OCI-LY3 (cell line): ENCODE data around the gene ACTA1.
"Not testable (repeated sequence)": the region's sequence is repeated elsewhere in the genome, so short reads cannot be mapped to it uniquely, and the experiment has no call there.

Experiments
- H2AFZ ChIP-seq: fragments of 200-600, 300-600 bp; shearing (Covaris generic); 2 replicates; pipeline ENCODE4 v1.6.0; 2014; ENCODE audit warnings: antibody characterized with exemption, low read depth, low read length
- H3K27ac ChIP-seq: fragments of 200-600, 300-600 bp; sonication (generic); 2 replicates; pipeline ENCODE4 v1.5.1; 2014; ENCODE audit warnings: mild to moderate bottlenecking, low read length, moderate library complexity, mixed read lengths
- H3K27me3 ChIP-seq: fragments of 200-600, 300-600 bp; sonication (generic); 2 replicates; pipeline ENCODE4 v1.6.1; 2014; ENCODE audit warnings: low read depth, low read length, mixed read lengths
- H3K36me3 ChIP-seq: fragments of 200-600, 300-600 bp; sonication (generic); replicated peaks from 2 replicates; pipeline ENCODE3; 2014; ENCODE audit warnings: low read depth, low read length, mixed read lengths
- H3K4me1 ChIP-seq: fragments of 300-600, 200-600 bp; sonication (generic); 2 replicates; pipeline ENCODE4 v1.6.1; 2014; ENCODE audit warnings: low read length, mixed read lengths
- H3K4me2 ChIP-seq: fragments of 200-600, 300-600 bp; sonication (generic); 2 replicates; pipeline ENCODE4 v1.6.1; 2014; ENCODE audit warnings: low read length, mixed read lengths
- H3K4me3 ChIP-seq: fragments of 300-600, 200-600 bp; sonication (generic); 2 replicates; pipeline ENCODE4 v1.5.1; 2014; ENCODE audit warnings: antibody characterized with exemption, mild to moderate bottlenecking, low read length, moderate library complexity
- H3K79me2 ChIP-seq: fragments of 300-600, 200-600 bp; shearing (Covaris generic); 2 replicates; pipeline ENCODE4 v1.6.1; 2014; ENCODE audit warnings: mild to moderate bottlenecking, low read length, mixed read lengths
- H3K9ac ChIP-seq: fragments of 300-600, 200-600 bp; shearing (Covaris generic); 2 replicates; pipeline ENCODE4 v1.6.0; 2014; ENCODE audit warnings: mild to moderate bottlenecking, low read length, moderate library complexity
- H3K9me3 ChIP-seq: fragments of 200-600, 300-600 bp; shearing (Covaris generic); 2 replicates; pipeline ENCODE4 v1.6.1; 2014; ENCODE audit warnings: low read length, mixed read lengths; ENCODE audit not compliant: insufficient read depth
- H4K20me1 ChIP-seq: fragments of 200-600, 300-600 bp; sonication (generic); 2 replicates; pipeline ENCODE4 v1.6.1; 2016; ENCODE audit warnings: low read length, mixed read lengths; ENCODE audit not compliant: insufficient read depth
- EZH2phosphoT487 ChIP-seq: fragments of 200-600 bp; shearing (Covaris generic); IDR thresholded peaks from 2 replicates; pipeline ENCODE4 v1.6.1; 2018; ENCODE audit warnings: antibody characterized with exemption, mixed run types, low read depth
- TF ChIP-seq, protein P1 (sequence below): fragments of 200-600, 300-600 bp; sonication (generic); IDR thresholded peaks from 2 replicates; pipeline ENCODE4 v1.5.1; 2014; ENCODE audit warnings: antibody characterized with exemption, low read length, low read depth

The ACTA1 gene

GRCh38 chr1:229427572-229427971 lies 6.3 kb downstream of the ACTA1 start:
- peaks cover 7% of the 10 kb centered on the region; the same call in 1 of the 2 replicates for H3K9me3 ChIP-seq
- H3K27me3 ChIP-seq, result peaks cover 44% of the 10 kb centered on the region
- H2AFZ ChIP-seq, result no peak overlapping the region
- peaks cover 5% of the 10 kb centered on the region for H3K36me3 ChIP-seq
- H3K4me3 ChIP-seq, result no peak overlapping the region
- no peak overlapping the region for H3K27ac ChIP-seq
- H4K20me1 ChIP-seq, result no peaks in the 10 kb centered on the region
- TF ChIP-seq, protein P1, sequence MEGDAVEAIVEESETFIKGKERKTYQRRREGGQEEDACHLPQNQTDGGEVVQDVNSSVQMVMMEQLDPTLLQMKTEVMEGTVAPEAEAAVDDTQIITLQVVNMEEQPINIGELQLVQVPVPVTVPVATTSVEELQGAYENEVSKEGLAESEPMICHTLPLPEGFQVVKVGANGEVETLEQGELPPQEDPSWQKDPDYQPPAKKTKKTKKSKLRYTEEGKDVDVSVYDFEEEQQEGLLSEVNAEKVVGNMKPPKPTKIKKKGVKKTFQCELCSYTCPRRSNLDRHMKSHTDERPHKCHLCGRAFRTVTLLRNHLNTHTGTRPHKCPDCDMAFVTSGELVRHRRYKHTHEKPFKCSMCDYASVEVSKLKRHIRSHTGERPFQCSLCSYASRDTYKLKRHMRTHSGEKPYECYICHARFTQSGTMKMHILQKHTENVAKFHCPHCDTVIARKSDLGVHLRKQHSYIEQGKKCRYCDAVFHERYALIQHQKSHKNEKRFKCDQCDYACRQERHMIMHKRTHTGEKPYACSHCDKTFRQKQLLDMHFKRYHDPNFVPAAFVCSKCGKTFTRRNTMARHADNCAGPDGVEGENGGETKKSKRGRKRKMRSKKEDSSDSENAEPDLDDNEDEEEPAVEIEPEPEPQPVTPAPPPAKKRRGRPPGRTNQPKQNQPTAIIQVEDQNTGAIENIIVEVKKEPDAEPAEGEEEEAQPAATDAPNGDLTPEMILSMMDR, result no peak
- no peak for TF ChIP-seq EZH2phosphoT487
- H3K4me2 ChIP-seq, result no peak overlapping the region
- H3K79me2 ChIP-seq, result no peaks in the 10 kb centered on the region
- H3K4me1 ChIP-seq, result peaks cover 23% of the 10 kb centered on the region
- no peak overlapping the region for H3K9ac ChIP-seq

DNA sequence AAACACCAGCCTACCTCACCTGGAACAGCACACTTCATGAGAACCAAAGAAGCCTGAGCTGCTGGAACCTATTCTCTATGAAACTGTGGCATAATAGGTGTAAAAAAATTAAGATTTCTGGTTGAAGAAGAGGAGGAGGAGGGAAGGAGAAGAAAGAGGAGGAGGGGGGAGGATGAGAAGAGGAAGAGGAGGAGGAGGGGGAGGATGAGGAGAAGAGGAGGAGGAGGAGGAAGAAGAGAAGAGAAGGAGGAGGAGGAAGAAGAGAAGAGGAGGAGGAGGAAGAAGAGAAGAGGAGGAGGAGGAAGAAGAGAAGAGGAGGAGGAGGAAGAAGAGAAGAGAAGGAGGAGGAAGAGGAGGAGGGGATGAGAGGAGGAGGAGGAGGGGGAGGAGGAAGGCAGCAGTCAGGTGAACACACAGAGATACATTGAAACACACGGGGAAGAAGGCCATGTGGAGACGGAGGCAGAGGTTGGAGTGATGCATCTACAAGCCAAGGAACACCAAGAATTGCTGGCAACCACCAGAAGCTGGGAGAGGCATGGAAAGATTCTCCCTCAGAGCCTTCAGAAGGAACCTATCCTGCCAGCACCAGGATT lies 8.2 kb downstream of the ACTA1 start:
- H3K36me3 ChIP-seq, result peaks cover 5% of the 10 kb centered on the region
- H3K9ac ChIP-seq, result no peak overlapping the region
- no peak overlapping the region for H3K4me3 ChIP-seq
- no peaks in the 10 kb centered on the region for H4K20me1 ChIP-seq
- H3K27me3 ChIP-seq, result peaks cover 44% of the 10 kb centered on the region
- no peaks in the 10 kb centered on the region for H3K79me2 ChIP-seq
- TF ChIP-seq, protein P1, result no peak
- TF ChIP-seq EZH2phosphoT487, result no peak
- H3K9me3 ChIP-seq, result peaks cover 7% of the 10 kb centered on the region; the same call in 1 of the 2 replicates
- no peak overlapping the region for H3K4me2 ChIP-seq
- no peak overlapping the region for H3K27ac ChIP-seq
- peaks cover 23% of the 10 kb centered on the region for H3K4me1 ChIP-seq
- H2AFZ ChIP-seq, result no peak overlapping the region

DNA sequence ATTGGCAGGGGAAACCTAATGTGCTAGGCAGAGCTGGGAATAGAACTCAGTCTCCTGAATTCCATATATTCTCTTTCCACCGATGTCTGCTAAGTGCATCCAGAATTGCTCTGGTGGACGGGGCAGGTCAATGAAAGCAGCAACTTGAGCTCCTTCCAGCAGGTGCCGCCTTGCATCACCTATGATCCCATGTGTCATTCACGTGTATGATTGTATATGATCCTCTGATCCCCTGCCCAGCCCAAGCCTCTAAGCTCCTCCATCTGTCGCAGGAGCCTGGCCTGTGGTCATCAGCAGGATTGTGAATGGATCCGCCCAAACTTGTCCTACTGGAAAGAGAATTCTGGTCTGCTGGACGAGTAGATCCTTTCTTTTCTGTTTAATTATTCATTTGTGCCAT lies 13.1 kb downstream of the ACTA1 start:
- no peak overlapping the region for H3K9ac ChIP-seq
- H3K4me3 ChIP-seq, result no peak overlapping the region
- H3K9me3 ChIP-seq, result peaks cover 7% of the 10 kb centered on the region; the same call in 1 of the 2 replicates
- H3K27me3 ChIP-seq, result peaks cover 30% of the 10 kb centered on the region
- H3K79me2 ChIP-seq, result no peaks in the 10 kb centered on the region
- TF ChIP-seq EZH2phosphoT487, result no peak
- TF ChIP-seq, protein P1, result peak; percentile 57
- H3K4me1 ChIP-seq, result no peaks in the 10 kb centered on the region
- H4K20me1 ChIP-seq, result no peaks in the 10 kb centered on the region
- peaks cover 5% of the 10 kb centered on the region for H3K36me3 ChIP-seq
- H3K27ac ChIP-seq, result no peak overlapping the region
- no peak overlapping the region for H3K4me2 ChIP-seq
- H2AFZ ChIP-seq, result no peak overlapping the region

- Histone ChIP-seq H3K27me3 (peaks cover 27% of the 10 kb centered on the region), H3K36me3 (peaks cover 5% of the 10 kb centered on the region), H3K79me2 (no peaks in the 10 kb centered on the region), H3K4me2 (no peak overlapping the region), H4K20me1 (no peaks in the 10 kb centered on the region), H3K9me3 (peaks cover 7% of the 10 kb centered on the region; the same call in 1 of the 2 replicates), H3K4me3 (no peak overlapping the region), H3K9ac (no peak overlapping the region), H3K4me1 (no peaks in the 10 kb centered on the region), H3K27ac (no peak overlapping the region), H2AFZ (no peak overlapping the region)
- TF ChIP-seq, protein P1, result no peak
- TF ChIP-seq EZH2phosphoT487, result no peak
Observed at GRCh38 chr1:229420224-229420623, 13.7 kb downstream of the ACTA1 start.

- H3K27me3 ChIP-seq, result peaks cover 17% of the 10 kb centered on the region
- H3K9ac ChIP-seq, H3K27ac ChIP-seq, H3K4me1 ChIP-seq, H4K20me1 ChIP-seq, H3K79me2 ChIP-seq, H3K36me3 ChIP-seq, H2AFZ ChIP-seq, H3K4me3 ChIP-seq, H3K4me2 ChIP-seq, H3K9me3 ChIP-seq: not testable (repeated sequence)
Observed at GRCh38 chr1:229418586-229418985, 15.3 kb downstream of the ACTA1 start.

- H3K4me1 ChIP-seq, H4K20me1 ChIP-seq, H2AFZ ChIP-seq, H3K27ac ChIP-seq, H3K9ac ChIP-seq, H3K9me3 ChIP-seq, H3K4me3 ChIP-seq, H3K36me3 ChIP-seq, H3K79me2 ChIP-seq, H3K4me2 ChIP-seq: not testable (repeated sequence)
- peaks cover 37% of the 10 kb centered on the region for H3K27me3 ChIP-seq
Observed at GRCh38 chr1:229412810-229413209, 21.1 kb downstream of the ACTA1 start.
